Brain microvascular endothelial cell (primary cell): Measurements from ENCODE around the gene TBC1D20.

Experiments
- DNase-seq: peaks from one replicate; pipeline ENCODE4 v3.0.0-alpha.2; 2020
- H3K27ac ChIP-seq: fragments of 250-450 bp; sonication (Bioruptor Pico); 2 replicates; pipeline ENCODE4 v1.5.1; 2020; ENCODE audit warnings: mild to moderate bottlenecking, moderate library complexity
- H3K27me3 ChIP-seq: fragments of 250-450 bp; sonication (Bioruptor Pico); replicated peaks from 2 replicates; pipeline ENCODE4 v1.5.1; 2020; ENCODE audit warnings: mild to moderate bottlenecking
- H3K36me3 ChIP-seq: fragments of 250-450 bp; sonication (Bioruptor Pico); replicated peaks from 2 replicates; pipeline ENCODE4 v1.5.1; 2020; ENCODE audit warnings: mild to moderate bottlenecking
- H3K4me3 ChIP-seq: 2 replicates; pipeline ENCODE4 v1.5.1; 2011; ENCODE audit warnings: low read depth, mild to moderate bottlenecking, control low read depth, low read length, moderate library complexity
- CTCF ChIP-seq: IDR thresholded peaks from 2 replicates; pipeline ENCODE4 v1.5.1; 2011; ENCODE audit warnings: low read depth, mild to moderate bottlenecking, moderate library complexity, low read length, control low read depth, inconsistent platforms; ENCODE audit errors: missing control alignments
- in situ Hi-C: cut with HindIII; loops from 2 replicates; pipeline ENCODE4 v1.10.0; 2017; ENCODE audit warnings: low sequenced_read_pairs, low pct_ligation_motif_present

TBC1D20 gene

GRCh38 chr20:420721-421574 is 41.4 kb downstream of the TBC1D20 start:
- Histone ChIP-seq H3K27ac (no peak overlapping the region), H3K27me3 (no peaks in the 10 kb centered on the region), H3K4me3 (no peak overlapping the region), H3K36me3 (peaks cover 42% of the 10 kb centered on the region)
- no peak for DNase-seq
- in situ Hi-C loops: no loop called here
- TF ChIP-seq CTCF: no peak

- Histone ChIP-seq H3K36me3 (peaks cover 40% of the 10 kb centered on the region), H3K27me3 (no peaks in the 10 kb centered on the region), H3K27ac (no peak overlapping the region), H3K4me3 (no peak overlapping the region)
- DNase-seq: no peak
- no peak for TF ChIP-seq CTCF
- in situ Hi-C loops: no loop called here
These were observed 42.1 kb downstream of the TBC1D20 start for GRCh38 chr20:420166-420620.

GRCh38 chr20:419556-420165 is 42.7 kb downstream of the TBC1D20 start:
- Histone ChIP-seq H3K36me3 (peaks cover 40% of the 10 kb centered on the region), H3K4me3 (no peak overlapping the region), H3K27me3 (no peaks in the 10 kb centered on the region), H3K27ac (no peak overlapping the region)
- TF ChIP-seq CTCF: no peak
- in situ Hi-C loops: no loop called here
- no peak for DNase-seq

- Histone ChIP-seq H3K4me3 (no peak overlapping the region), H3K27me3 (no peaks in the 10 kb centered on the region), H3K36me3 (peaks cover 38% of the 10 kb centered on the region), H3K27ac (no peak overlapping the region)
- no peak for TF ChIP-seq CTCF
- DNase-seq: no peak
- in situ Hi-C loops: no loop called here
These were observed 43.4 kb downstream of the TBC1D20 start for GRCh38 chr20:418858-419365.

GRCh38 chr20:417801-418342 is 44.5 kb downstream of the TBC1D20 start:
- no peak overlapping the region for H3K4me3 ChIP-seq
- H3K36me3 ChIP-seq: peaks cover 35% of the 10 kb centered on the region
- no peak overlapping the region for H3K27ac ChIP-seq
- in situ Hi-C loops: no loop called here
- DNase-seq: no peak
- no peaks in the 10 kb centered on the region for H3K27me3 ChIP-seq
- TF ChIP-seq CTCF: no peak
